HG03565 (cell line): ENCODE data around the gene ASNSD1.
A peak's percentile ranks its signal among the peaks of the same experiment; 100 is the strongest.
"Not testable (repeated sequence)": the region's sequence is repeated elsewhere in the genome, so short reads cannot be mapped to it uniquely, and the experiment has no call there.

Source experiments
- ATAC-seq: cut with Tn5 transposase; IDR thresholded peaks from one replicate; pipeline ENCODE4 v1.9.1; 2021; ENCODE audit warnings: mild to moderate bottlenecking, moderate library complexity; ENCODE audit not compliant: unreplicated experiment

Gene ASNSD1

DNA sequence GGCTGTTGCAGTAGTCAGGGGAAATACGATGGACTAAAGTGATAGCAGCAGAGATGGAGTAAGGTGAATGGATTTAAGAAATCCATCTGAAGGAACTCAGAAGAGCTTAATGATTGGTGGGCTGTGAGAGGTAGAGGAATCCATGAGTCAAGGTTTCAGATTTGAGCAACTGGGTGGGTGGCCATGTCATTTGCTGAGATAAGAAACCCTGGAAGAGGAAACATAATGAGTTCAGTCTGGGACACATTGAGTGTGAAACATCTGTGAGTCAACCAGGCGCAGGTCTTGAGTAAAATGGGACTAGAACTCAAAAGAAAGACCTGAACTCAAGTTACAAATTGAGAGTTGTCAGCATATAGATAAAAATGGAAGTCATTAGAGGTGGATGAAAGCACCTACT, 19.7 kb upstream of the ASNSD1 start:
- ATAC-seq = no peak

DNA sequence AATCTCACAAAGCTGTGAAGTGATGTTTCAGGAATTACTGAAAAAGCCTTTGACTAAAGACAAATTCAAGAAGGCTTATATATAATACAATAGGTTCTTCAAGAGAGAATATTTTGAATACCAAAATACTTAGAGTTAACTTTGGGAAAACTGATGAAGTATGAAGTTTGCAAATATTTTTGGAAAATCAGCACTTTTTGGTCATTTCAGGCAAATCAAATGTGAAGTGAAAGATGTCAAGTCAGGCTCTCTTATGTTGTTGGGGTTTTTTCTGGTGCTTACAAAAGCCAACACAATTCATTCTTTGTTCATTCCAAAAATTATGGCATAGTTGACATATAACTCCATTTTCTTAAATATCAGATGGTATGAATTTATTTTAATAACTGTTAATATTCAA, 14.7 kb upstream of the ASNSD1 start:
- ATAC-seq = no peak

DNA sequence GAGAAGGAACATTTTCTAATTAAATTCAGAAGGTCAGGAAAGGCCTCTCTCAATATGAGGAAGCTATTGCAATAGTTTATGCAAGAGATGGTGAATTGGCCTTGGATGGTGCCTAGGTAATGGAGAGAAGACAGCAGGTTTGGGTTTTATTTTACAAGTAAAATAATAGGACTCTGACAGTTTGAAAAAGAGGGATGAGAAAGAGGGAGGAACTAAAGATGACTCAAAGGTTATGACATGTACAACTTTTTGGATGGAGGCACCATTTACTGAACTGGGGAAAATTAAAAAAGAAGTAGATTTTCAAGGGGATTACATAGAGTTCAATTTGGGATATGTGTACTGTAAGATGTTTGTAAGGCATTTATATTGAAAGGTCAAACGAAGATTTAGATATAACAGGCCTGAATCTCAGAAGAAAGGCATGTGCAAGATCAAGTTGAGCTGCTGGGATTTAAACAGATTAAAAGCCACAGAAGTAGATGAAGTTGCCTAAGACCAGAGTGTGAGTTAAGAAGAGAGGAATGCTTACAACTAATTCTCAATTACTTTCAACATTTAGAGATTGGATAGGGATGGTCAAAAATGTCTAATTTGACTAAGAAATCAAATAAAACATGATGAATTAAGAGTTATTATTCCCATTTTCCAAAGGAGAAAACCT, 12.3 kb upstream of the ASNSD1 start:
- no peak for ATAC-seq

DNA sequence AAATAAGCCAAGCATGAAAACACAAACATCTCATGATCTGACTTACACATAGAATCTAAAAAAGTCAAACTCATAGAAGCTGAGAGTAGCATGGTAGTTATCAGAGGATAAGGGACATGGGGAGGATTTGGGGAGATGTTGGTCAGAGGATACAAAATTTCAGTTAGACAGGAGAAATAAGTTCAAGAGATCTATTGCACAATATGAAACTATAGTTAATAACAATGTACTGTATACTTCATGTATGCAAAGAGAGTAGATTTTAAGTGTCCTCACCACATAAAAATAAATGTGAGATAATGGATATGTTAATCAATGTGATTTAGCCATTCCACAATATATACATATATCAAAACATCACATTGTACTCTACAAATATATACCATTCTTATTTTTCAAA, 10.0 kb upstream of the ASNSD1 start:
- ATAC-seq = no peak

DNA sequence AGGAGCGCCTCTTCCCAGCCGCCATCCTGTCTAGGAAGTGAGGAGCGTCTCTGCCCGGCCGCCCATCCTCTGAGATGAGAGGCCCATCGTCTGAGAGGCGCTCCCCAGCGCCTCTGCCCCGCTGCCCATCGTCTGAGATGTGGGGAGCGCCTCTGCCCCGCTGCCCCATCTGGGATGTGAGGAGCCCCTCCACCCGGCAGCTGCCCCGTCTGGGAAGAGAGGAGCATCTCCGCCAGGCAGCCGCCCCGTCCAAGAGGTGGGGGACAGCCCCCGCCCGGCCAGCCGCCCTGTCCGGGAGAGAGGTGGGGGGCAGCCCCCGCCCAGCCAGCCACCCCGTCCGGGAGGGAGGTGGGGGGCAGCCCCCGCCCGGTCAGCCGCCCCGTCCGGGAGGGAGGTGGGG, 7.8 kb upstream of the ASNSD1 start:
- not testable (repeated sequence) for ATAC-seq

DNA sequence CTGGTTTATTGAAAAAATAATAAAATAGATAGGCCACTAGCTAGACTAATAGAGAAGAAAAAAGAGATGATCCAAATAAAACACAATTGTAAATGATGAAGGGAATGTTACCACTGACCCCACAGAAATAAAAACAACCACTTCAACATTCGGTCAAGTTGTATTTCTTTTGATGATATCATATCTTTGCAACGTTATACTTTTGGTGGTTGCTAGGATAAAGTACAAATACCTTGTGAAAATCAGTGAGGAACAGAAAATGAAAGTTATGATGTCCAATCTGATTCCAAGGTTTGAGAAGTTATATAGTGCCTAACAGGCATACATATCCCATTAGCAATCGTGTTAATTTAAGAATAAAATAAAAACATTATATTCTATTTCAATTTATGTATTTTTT, 6.6 kb upstream of the ASNSD1 start:
- ATAC-seq = no peak

DNA sequence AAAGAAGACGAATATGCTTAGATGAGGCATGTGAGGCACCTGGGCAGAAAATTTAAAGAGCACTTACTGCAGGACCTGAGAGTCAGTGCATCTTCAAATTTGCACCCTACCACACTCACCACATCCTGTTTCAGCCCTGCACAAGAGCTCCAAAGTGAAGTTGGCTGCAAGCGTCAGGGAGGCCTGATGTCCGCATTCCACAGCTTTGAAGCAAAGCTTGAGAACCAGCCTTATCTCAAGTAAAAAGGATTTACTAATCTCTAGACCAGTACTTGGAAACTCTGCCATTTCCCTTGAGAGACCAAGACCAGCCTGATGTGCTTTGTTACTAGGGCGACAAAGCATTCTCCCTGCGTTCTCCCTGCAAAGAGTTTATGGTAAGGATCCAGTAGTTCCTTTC, 3.4 kb upstream of the ASNSD1 start:
- peak; percentile 36 for ATAC-seq

DNA sequence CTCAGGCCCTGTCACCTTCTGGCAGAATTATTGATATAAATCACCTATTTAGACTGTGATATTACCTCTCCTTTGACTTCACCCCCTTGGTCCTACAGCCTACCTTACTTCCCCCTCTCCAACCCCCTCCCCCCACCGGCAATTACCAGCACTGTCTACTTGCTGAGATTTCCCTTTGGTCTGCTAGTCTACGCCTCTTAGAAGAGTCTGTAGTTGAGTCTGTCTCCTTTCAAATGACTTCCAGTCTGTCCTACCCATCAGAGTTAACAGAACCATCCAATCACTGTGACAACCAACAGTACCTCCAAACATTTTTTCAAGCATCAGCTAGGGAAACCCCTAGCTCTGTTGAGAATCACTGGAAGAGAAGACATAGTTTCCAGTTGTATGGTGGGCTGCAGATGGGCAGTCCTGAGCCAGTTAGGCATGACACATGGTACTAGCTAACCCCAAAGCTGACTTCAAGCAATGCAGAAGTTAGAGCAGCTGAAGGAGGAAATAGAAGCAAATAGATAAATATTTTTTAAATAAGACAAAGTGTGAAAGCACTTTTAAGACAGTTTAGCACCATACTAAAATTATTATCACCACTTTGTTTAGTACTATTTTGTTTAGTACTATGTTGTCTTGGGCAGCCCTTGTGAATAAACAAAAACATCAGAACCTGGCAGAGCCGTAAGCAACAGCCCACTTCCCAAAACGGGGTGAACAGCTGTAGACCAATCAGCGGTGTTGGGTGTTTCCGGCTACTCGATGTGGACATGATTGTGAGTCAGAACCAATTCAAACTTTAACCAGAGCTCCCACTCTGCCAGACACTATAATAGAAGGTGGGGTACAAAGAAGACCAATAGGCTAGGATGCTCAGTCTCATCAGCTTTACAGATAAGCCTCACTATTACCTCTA, 2.7 kb upstream of the ASNSD1 start:
- ATAC-seq = no peak

DNA sequence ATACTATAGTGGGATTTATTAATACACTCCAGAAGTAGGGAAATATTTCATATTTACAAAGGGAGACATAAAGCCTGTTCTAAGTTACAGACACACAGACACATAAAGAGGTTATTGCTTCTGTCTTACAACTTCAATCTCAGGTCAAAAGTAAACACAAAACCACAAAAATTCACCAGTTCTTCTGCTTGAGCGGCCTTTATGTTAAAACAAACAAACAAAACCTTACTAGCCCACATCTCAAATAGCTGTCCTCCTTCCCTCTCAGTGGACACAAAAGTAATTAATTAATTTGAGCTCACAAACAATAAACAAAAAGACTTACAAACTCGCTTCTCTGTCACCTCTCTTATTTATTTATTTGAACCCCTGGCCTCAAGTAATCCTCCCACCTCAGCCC, 1.5 kb upstream of the ASNSD1 start:
- no peak for ATAC-seq

DNA sequence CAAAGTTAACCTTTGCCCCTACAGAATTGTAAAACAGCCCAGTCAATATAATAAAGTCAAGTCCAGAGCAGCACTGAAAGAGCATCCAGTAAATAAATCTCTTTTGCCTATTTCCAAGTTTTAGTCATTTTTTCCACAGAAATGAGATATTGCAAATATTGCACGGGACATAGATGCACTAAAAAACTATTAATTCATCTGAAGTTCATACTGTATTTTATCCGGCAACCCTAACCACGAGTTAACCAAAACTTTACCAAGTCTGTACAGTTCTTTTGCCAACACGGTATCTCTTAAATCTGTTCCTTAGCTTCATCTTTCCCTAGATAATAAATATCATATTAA, 484 bp upstream of the ASNSD1 start:
- no peak for ATAC-seq

DNA sequence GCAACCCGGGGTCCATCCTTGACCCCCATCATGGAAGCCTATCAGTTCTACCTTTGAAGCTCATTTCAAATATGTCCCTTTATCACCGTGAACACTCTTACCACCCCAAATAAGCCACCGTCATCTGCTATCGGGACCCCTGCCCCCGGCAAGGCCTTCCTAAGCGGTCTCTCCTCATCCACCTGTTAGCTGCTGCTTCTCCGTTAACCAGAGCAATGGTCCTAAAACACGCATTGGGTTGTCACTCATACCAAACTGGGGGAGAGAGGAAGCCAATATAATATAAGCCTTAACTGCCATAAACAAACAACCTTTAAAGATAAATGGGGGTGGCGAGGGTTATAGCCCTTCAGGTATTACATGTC, 680 bp downstream of the ASNSD1 start:
- no peak for ATAC-seq

DNA sequence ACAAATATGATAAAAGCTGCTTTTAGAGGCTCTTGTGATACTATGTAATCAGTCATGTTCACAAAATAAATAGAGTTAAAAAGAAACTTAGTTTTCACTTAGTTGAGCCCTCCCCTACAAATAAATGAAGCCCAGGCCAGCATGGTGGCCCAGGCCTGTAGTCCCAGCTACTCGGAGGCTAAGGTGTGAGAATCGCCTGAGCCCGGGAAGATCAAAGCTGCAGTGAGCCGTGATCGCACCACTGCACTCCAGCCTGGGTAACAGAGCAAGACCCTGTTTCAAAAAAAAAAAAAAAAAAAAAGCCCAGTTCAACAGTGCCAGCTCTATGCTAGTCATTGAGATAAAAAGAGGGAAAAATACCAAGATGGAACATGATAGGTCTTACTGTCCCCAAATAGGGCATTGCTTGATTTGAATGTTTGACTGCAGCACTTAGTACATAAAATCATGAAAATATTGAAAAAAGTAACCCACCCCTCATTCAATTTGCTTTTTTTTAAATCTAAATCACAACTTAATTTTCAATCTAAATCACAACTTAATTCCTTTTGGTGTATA, 1.5 kb downstream of the ASNSD1 start:
- ATAC-seq = no peak

DNA sequence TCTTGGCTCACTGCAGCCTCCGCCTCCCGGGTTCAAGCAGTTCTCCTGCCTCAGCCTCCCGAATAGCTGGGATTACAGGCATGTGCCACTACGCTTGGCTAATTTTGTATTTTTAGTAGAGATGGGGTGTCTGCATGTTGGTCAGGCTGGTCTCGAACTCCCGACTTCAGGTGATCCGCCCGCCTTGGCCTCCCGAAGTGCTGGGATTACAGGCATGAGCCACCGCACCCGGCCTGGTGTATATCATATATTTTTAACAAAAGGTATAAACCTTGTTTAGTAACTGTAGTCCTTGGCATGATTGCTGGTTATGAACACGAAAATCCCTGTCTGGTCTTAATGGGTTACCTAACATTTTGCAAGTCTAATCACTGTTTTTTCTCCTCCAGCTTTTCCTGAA, 2.1 kb downstream of the ASNSD1 start:
- not testable (repeated sequence) for ATAC-seq

DNA sequence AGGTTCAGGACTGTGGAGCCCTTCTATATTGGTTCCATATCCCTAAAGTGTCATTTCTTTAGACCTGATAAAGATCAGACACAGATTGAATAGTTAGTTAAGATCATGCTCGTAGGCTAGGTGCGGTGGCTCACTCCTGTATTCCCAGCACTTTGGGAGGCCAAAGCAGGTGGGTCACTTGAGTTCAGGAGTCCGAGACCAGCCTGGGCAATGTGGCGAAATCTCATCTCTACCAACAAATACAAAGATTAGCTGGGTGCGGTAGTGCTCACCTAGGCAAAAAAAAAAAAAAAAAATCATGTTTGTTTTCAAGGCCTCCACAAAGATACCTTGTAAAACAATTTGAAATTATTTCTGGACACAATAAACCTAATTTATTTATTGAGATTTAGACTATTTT, 8.7 kb downstream of the ASNSD1 start:
- no peak for ATAC-seq

DNA sequence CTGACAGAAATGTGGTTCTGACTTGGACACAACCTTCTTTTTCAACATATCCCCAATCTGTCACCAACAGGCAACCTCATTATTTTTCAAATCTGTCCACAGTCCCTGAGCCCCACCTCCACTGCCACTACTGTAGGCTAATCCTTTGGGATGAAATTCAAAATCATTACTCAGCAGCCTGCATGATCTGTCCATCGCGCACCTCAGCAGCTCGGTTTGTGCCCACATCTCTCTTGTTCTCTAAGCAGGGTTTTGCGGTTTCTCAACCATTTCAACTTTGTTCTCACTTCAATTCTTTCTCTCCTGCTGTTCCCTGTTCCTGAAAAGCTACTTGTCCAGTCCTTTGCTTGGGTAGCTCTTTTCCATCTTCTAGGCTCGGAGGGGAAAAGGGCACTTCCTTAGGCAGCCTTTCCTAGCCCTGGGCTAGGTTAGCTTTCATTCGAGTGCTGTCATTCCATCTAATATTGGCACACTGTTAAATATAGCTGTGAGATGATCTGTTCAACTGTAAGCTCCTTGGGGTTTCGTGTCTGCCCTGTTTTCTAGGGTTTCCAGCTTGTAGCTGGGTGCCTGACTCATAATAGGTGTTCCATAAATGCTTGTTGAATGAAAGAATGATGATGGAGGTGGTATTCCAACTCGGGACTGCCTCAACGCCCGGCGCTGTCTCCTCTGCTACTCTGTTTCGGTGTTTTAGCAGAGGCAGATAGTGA, 12.6 kb downstream of the ASNSD1 start:
- no peak for ATAC-seq

DNA sequence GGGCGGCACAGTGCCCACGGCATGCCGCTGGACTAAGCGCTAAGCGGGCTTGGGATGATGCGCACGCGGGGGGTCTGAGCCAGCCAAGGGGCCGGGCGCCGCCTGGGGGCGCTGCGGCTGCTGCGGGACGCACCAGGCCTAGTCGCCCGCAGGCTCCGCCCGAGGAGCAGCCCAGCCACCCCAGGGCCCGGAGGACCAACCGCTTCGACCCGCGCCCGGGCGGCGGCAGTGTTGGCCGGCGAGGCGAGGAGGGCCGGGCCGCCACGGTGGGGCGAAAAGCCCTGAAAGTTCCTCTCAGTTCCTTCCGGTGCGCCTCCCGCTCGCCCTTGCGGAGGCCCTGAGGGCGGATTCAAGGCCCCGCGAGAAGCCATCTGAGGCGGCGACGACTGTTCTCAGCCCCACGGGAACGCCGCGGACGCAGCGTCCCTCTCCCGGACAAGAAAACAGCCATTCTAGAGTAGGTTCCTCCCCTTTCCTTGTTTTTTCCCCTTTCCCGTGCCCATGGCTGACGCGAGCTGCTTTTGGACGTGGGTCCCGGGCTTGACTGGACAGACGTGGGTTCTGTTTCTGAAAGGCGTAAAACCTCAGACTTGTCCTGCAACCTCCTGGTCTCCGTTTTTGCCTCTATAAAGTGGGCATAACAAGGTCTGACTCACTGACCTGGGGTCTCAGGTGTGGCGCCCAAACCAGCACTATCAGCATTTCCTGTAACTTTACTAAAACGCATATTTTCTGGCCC, 13.3 kb downstream of the ASNSD1 start, which contains the start of gene ANKAR:
ANKAR (plus strand) TSS at position 297 of the 739 bp plus-strand sequence. CDS start 1,821 bp downstream, outside the sequence.
- ATAC-seq = peak; percentile 97

DNA sequence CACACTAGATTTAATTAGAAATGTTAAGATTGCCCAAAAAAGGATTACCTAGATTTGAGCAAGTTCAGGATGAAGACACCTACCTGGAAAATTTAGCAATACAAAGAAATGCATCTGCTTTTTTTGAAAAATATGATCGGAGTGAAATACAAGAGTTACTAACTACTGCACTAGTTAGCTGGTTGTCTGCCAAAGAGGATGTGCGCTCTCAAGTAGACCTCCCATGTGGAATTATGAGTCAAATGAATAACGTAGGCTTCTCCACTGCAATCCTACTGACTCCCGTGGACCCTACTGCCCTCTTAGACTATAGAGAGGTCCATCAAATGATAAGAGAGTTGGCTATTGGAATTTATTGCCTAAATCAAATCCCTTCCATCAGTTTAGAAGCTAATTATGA, 15.2 kb downstream of the ASNSD1 start:
- ATAC-seq = no peak

DNA sequence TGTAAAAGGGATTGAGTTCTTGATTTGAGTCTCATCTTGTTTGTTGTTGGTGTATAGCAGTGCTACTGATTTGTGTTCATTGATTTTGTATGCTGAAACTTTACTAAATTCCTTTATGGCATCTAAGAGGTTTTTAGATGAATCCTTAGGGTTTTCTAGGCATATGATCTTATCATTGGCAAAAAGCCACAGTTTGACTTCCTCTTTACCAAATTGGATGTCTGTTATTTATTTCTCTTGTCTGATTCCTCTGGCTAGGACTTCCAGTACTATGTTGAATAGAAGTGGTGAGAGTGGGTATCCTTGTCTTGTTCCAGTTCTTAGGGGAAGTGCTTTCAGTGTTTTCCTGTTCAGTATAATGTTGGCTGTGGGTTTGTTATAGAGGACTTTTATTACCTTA, 18.0 kb downstream of the ASNSD1 start:
- no peak for ATAC-seq

DNA sequence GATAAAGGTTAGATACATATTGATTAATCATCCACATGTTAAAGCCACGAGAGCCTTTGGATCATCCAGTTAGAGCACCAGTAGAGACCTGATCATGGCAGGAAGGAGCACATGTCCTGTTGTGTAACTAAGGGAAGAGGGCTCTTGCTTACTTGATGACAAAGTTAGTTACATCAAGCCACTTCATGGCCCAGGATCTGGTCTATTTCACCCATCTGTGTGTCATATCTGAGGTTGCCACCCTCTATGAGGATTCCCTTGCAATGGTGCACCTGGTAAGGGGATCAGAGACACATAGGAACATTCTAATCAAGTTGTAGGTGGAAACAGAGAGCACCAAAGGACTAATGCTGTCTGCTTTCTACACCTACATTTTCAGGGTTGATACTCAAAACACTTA, 19.9 kb downstream of the ASNSD1 start:
- no peak for ATAC-seq

DNA sequence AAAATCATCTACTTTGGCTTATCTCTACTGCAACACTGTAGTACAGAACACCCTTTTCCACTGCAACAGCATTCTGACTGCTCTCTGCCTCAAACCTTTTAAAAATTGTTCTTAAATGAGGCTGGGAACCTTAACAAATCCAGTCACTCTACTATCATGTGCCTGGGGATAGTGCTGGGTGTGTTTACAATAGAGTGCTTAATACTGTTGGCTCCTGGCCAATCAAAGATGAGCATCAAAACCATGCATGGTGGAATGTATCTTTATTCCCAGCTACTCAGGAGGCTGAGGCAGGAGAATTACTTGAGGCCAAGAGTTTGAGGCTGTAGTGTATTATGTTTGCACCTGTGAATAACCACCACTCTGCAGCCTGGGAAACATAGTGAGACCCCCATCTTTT, 20.6 kb downstream of the ASNSD1 start:
- ATAC-seq = no peak

DNA sequence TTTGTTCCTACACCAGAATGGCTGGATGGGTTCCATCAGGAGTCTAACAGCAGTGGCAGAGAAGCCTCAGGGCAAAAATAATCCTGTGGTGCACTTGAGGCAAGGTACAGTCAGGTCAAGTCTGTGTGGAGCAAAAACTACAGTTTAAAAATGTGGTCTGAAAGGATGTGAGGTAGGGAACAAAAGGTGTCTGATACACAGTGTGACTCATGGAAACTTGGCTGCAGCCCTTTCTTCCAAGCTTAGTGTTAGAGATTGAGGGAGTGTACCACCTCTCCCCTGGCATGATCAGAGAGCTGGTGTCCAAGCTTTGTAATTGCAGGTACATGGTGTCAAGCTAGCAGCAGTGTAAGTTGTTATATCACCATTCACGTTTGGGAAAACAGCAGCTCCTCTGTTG, 22.1 kb downstream of the ASNSD1 start:
- ATAC-seq = no peak
